H1 (cell line): ENCODE data around the gene SCAP. TPM values are rescaled to one million over a fixed set of nuclear protein-coding genes. Genes with fewer than 3 reads are reported as not detected.

Source experiments
- CTCF ChIA-PET: fragments of 300-600 bp; sonication (Branson Sonifier 250); formaldehyde crosslinking; loops from one replicate; lab custom pipeline; 2021; ENCODE audit not compliant: partially characterized antibody; lab: Charles Lee
- POLR2A ChIA-PET: fragments of 300-600 bp; sonication (Branson Sonifier 250); formaldehyde crosslinking; loops from one replicate; lab custom pipeline; 2021; ENCODE audit warnings: inconsistent platforms; ENCODE audit not compliant: partially characterized antibody; lab: Charles Lee
- DNase-seq, 2 experiments: peaks; one replicate each; pipeline versions ENCODE4 v3.0.0 to v3.0.0-alpha.2; 2010 to 2022; ENCODE audit warnings: low spot score in 2 of 2, low read depth in 1 of 2, mixed read lengths in 1 of 2
- FAIRE-seq: peaks from 2 replicates; lab custom pipeline; 2011; peaks lifted over from hg19 to GRCh38; lab: Jason Lieb, UNC
- H2AFZ ChIP-seq: 2 replicates; pipeline ENCODE4 v1.8.1; 2012; ENCODE audit warnings: low read length, inconsistent platforms
- H2AK5ac ChIP-seq: 2 replicates; pipeline ENCODE4 v1.6.1; 2013; ENCODE audit warnings: low read depth, low read length
- H2BK120ac ChIP-seq: replicated peaks from 2 replicates; pipeline ENCODE3; 2013; ENCODE audit warnings: low read depth, low read length, inconsistent platforms
- H2BK12ac ChIP-seq: 2 replicates; pipeline ENCODE4 v1.6.1; 2013; ENCODE audit warnings: low read depth, low read length
- H2BK15ac ChIP-seq: 2 replicates; pipeline ENCODE4 v1.6.1; 2013; ENCODE audit warnings: low read length
- H2BK20ac ChIP-seq: 2 replicates; pipeline ENCODE4 v1.6.1; 2013; ENCODE audit warnings: low read length
- H2BK5ac ChIP-seq: 2 replicates; pipeline ENCODE4 v1.6.1; 2013; ENCODE audit warnings: low read depth, low read length
- H3K14ac ChIP-seq: 2 replicates; pipeline ENCODE4 v1.6.1; 2013; ENCODE audit warnings: inconsistent platforms; ENCODE audit not compliant: insufficient read length
- H3K18ac ChIP-seq: 2 replicates; pipeline ENCODE4 v1.6.1; 2013; ENCODE audit warnings: low read length; ENCODE audit errors: extremely low read depth
- H3K23ac ChIP-seq: 2 replicates; pipeline ENCODE4 v1.6.1; 2013; ENCODE audit warnings: inconsistent platforms; ENCODE audit not compliant: insufficient read length
- H3K23me2 ChIP-seq: 2 replicates; pipeline ENCODE4 v1.6.1; 2013; ENCODE audit warnings: low read depth, low read length
- H3K27ac ChIP-seq: 2 replicates; pipeline ENCODE4 v1.6.1; 2011; ENCODE audit warnings: low read depth, low read length, inconsistent platforms
- H3K27me3 ChIP-seq, 4 experiments: replicated peaks in 1 of 4; 1 replicate in 1 of 4; 2 replicates in 3 of 4; pipeline versions ENCODE4 v1.6.1 to v1.8.1; 2011 to 2013; ENCODE audit warnings: low read length in 3 of 4, mild to moderate bottlenecking in 3 of 4, inconsistent platforms in 2 of 4, mixed read lengths in 2 of 4, moderate library complexity in 1 of 4; ENCODE audit not compliant: control insufficient read depth in 3 of 4, insufficient read depth in 3 of 4; ENCODE audit errors: extremely low read depth in 1 of 4
- H3K36me3 ChIP-seq, 4 experiments: 2 replicates each; pipeline versions ENCODE4 v1.6.1 to v1.8.1; 2011 to 2013; ENCODE audit warnings: mild to moderate bottlenecking in 4 of 4, low read length in 3 of 4, moderate library complexity in 2 of 4, control low read depth in 1 of 4, inconsistent platforms in 1 of 4; ENCODE audit not compliant: insufficient read depth in 4 of 4, control insufficient read depth in 2 of 4
- H3K4ac ChIP-seq: replicated peaks from 2 replicates; pipeline ENCODE3; 2013; ENCODE audit warnings: low read length, low read depth, mixed read lengths, inconsistent platforms; ENCODE audit not compliant: insufficient read length
- H3K4me1 ChIP-seq, 4 experiments: replicated peaks in 1 of 4; 1 replicate in 1 of 4; 2 replicates in 3 of 4; pipeline versions ENCODE4 v1.6.1 to v1.8.1; 2011 to 2013; ENCODE audit warnings: low read length in 3 of 4, inconsistent platforms in 2 of 4, mixed read lengths in 1 of 4; ENCODE audit not compliant: insufficient read depth in 4 of 4, control insufficient read depth in 3 of 4
- H3K4me2 ChIP-seq, 2 experiments: 2 replicates each; pipeline versions ENCODE4 v1.6.1 to v1.8.1; 2011 to 2013; ENCODE audit warnings: low read depth in 2 of 2, low read length in 2 of 2, control low read depth in 1 of 2, inconsistent platforms in 1 of 2, mild to moderate bottlenecking in 1 of 2; ENCODE audit not compliant: insufficient read depth in 1 of 2
- H3K4me3 ChIP-seq, 4 experiments: fragments of 200-600, 300-600 bp in 1 of 4; sonication (generic), shearing (Covaris generic), sonication (Bioruptor Twin) in 1 of 4; 2 replicates each; pipeline versions ENCODE4 v1.5.1 to v1.8.1; 2011 to 2016; ENCODE audit warnings: low read length in 4 of 4, low read depth in 3 of 4, control low read depth in 2 of 4, inconsistent platforms in 2 of 4, mild to moderate bottlenecking in 2 of 4, mixed read lengths in 1 of 4, moderate library complexity in 1 of 4; ENCODE audit not compliant: insufficient read depth in 2 of 4; ENCODE audit errors: extremely low read depth in 1 of 4
- H3K56ac ChIP-seq: replicated peaks from 2 replicates; pipeline ENCODE3; 2013; ENCODE audit warnings: low read depth, mild to moderate bottlenecking, mixed read lengths, low read length, inconsistent platforms; ENCODE audit not compliant: insufficient read length
- H3K79me1 ChIP-seq: 2 replicates; pipeline ENCODE4 v1.6.1; 2013; ENCODE audit warnings: low read depth, low read length, control low read depth
- H3K79me2 ChIP-seq, 2 experiments: 2 replicates each; pipeline versions ENCODE4 v1.6.1 to v1.8.1; 2012 to 2013; ENCODE audit warnings: low read length in 2 of 2, mild to moderate bottlenecking in 2 of 2, inconsistent platforms in 1 of 2; ENCODE audit not compliant: insufficient read depth in 2 of 2, control insufficient read depth in 1 of 2
- H3K9ac ChIP-seq, 4 experiments: replicated peaks in 1 of 4; 1 replicate in 1 of 4; 2 replicates in 3 of 4; pipeline versions ENCODE4 v1.6.1 to v1.8.1; 2011 to 2013; ENCODE audit warnings: low read depth in 3 of 4, low read length in 3 of 4, control low read depth in 2 of 4, mild to moderate bottlenecking in 2 of 4, moderate library complexity in 2 of 4, inconsistent platforms in 1 of 4; ENCODE audit errors: extremely low read depth in 1 of 4
- H3K9me3 ChIP-seq, 2 experiments: 2 replicates each; pipeline versions ENCODE4 v1.6.1 to v1.8.1; 2012 to 2013; ENCODE audit warnings: mild to moderate bottlenecking in 2 of 2, moderate library complexity in 2 of 2, control low read depth in 1 of 2, inconsistent platforms in 1 of 2, low read depth in 1 of 2, low read length in 1 of 2, mixed read lengths in 1 of 2; ENCODE audit not compliant: insufficient read depth in 2 of 2
- H4K20me1 ChIP-seq, 2 experiments: replicated peaks in 1 of 2; 2 replicates each; pipeline versions ENCODE3 to v1.8.1; 2011 to 2013; ENCODE audit warnings: inconsistent platforms in 2 of 2, low read length in 2 of 2, mild to moderate bottlenecking in 1 of 2; ENCODE audit not compliant: insufficient read depth in 2 of 2, control insufficient read depth in 1 of 2
- H4K5ac ChIP-seq: 2 replicates; pipeline ENCODE4 v1.6.1; 2013; ENCODE audit warnings: low read length, low read depth, mixed read lengths, inconsistent platforms; ENCODE audit not compliant: insufficient read length
- H4K8ac ChIP-seq: 2 replicates; pipeline ENCODE4 v1.8.0; 2013; ENCODE audit warnings: mild to moderate bottlenecking, moderate library complexity, low read length, inconsistent platforms; ENCODE audit not compliant: insufficient read depth; ENCODE audit errors: extremely low read depth
- H4K91ac ChIP-seq: replicated peaks from 2 replicates; pipeline ENCODE3; 2013; ENCODE audit warnings: low read length, mixed read lengths, inconsistent platforms; ENCODE audit not compliant: insufficient read length
- CEBPB ChIP-seq: IDR thresholded peaks from 2 replicates; pipeline ENCODE4 v1.6.1; 2012; ENCODE audit warnings: low read depth, low read length
- WGBS, 2 experiments: shearing (Covaris generic) in 1 of 2; methylation state at CpG; one replicate each; pipeline versions ENCODE4 v1.1.6 to v1.1.7; 2013 to 2015; ENCODE audit warnings: low lambda C conversion rate in 2 of 2, mixed read lengths in 2 of 2, inconsistent platforms in 1 of 2, low coverage in 1 of 2, missing lambda C conversion rate in 1 of 2; ENCODE audit not compliant: insufficient replicate concordance in 2 of 2, insufficient coverage in 1 of 2, insufficient read length in 1 of 2; ENCODE audit errors: extremely low coverage in 1 of 2, missing lambda C conversion rate in 1 of 2; 5-methylcytosine and 5-hydroxymethylcytosine counted together
- polyA plus RNA-seq, 7 experiments: library from polyadenylated mRNA; depleted of rRNA in 3 of 7; stranded (reverse) in 5 of 7; unstranded in 2 of 7; fragments of >200 nt in 5 of 7; fragments of 200-250 nt in 2 of 7; gene quantifications; 1 replicate in 5 of 7; 2 replicates in 1 of 7; 4 replicates in 1 of 7; pipeline versions ENCODE4 v1.2.1 to v1.2.3, GENCODE V29; 2011 to 2013; ENCODE audit warnings: missing spikeins in 2 of 7, mixed read lengths in 2 of 7
- total RNA-seq: library from RNA; stranded (reverse); fragmentation: NEBNext Ultra II Directional; extraction: Animal tissue kit (Norgen Biotek cat#: 25700); gene quantifications from 2 replicates; pipeline ENCODE4 v1.2.1, GENCODE V29; 2021
- TF ChIP-seq, protein P1 (sequence below): IDR thresholded peaks from 2 replicates; pipeline ENCODE4 v1.6.1; 2012; ENCODE audit warnings: low read length, inconsistent platforms

The SCAP gene
- total and polyA plus RNA-seq, 2 of the 8 experiments (the other 6 are each of a cell fraction or from before 2014, with no cell fraction given): 74.0 to 114 TPM

DNA sequence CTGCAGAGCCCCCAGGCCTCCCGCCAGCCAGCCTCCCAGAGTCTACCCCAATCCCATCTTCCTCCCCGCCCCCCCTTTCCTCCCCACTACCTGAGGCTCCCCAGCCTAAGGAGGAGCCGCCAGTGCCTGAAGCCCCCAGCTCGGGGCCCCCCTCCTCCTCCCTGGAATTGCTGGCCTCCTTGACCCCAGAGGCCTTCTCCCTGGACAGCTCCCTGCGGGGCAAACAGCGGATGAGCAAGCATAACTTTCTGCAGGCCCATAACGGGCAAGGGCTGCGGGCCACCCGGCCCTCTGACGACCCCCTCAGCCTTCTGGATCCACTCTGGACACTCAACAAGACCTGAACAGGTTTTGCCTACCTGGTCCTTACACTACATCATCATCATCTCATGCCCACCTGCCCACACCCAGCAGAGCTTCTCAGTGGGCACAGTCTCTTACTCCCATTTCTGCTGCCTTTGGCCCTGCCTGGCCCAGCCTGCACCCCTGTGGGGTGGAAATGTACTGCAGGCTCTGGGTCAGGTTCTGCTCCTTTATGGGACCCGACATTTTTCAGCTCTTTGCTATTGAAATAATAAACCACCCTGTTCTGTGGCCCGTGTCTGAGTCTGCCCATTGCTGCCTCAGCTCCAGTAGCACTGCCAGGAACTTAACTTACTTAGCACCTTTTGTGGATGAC is 62.8 kb downstream of the SCAP start:
- FAIRE-seq (no peak), DNase-seq (no peak)
- ChIA-PET POLR2A (interaction anchor here (0.9 to 1.3 kb wide), 4 partner anchors 9 to 171 kb away, joined by 3 to 4 read pairs (median 3); no protein-coding TSS in a partner anchor), CTCF (interaction anchor here (1.1 to 2.6 kb wide), 5 partner anchors 9 to 39 kb away, joined by 3 to 20 read pairs (median 4); no protein-coding TSS in a partner anchor)
- Histone ChIP-seq H3K9me3 (peaks cover 0 to 7% of the 10 kb centered on the region in 2 experiments; a peak in 1 of 4 replicates), H2AFZ (no peak overlapping the region), H3K4ac (no peak overlapping the region), H3K18ac (no peak overlapping the region), H2BK20ac (no peak overlapping the region), H4K8ac (no peak overlapping the region), H2BK15ac (no peak overlapping the region), H4K91ac (no peak overlapping the region), H3K4me3 (no peak overlapping the region), H3K4me2 (no peak overlapping the region), H3K9ac (no peak overlapping the region), H4K5ac (no peak overlapping the region), H3K36me3 (peaks cover 21 to 71% (median 39%) of the 10 kb centered on the region in 4 experiments), H3K4me1 (no peaks in the 10 kb centered on the region; a peak in 1 of 7 replicates), H3K56ac (no peak overlapping the region), H3K79me1 (no peaks in the 10 kb centered on the region), H3K14ac (no peak overlapping the region), H2BK12ac (no peak overlapping the region), H2BK5ac (no peak overlapping the region; the same call in 1 of the 2 replicates), H3K27me3 (no peaks in the 10 kb centered on the region), H3K27ac (no peak overlapping the region), H3K23me2 (no peaks in the 10 kb centered on the region), H4K20me1 (peaks cover 0 to 27% of the 10 kb centered on the region in 2 experiments), H3K79me2 (no peaks in the 10 kb centered on the region), H2BK120ac (no peak overlapping the region), H2AK5ac (no peak overlapping the region), H3K23ac (no peak overlapping the region)
- TF ChIP-seq, protein P1, sequence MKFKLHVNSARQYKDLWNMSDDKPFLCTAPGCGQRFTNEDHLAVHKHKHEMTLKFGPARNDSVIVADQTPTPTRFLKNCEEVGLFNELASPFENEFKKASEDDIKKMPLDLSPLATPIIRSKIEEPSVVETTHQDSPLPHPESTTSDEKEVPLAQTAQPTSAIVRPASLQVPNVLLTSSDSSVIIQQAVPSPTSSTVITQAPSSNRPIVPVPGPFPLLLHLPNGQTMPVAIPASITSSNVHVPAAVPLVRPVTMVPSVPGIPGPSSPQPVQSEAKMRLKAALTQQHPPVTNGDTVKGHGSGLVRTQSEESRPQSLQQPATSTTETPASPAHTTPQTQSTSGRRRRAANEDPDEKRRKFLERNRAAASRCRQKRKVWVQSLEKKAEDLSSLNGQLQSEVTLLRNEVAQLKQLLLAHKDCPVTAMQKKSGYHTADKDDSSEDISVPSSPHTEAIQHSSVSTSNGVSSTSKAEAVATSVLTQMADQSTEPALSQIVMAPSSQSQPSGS: 0 out of 2 replicates have a peak, but pooled peaks have one; percentile 45
- TF ChIP-seq CEBPB: no peak
- 90% methylated on average over 8 of the region's 12 CpGs; no CpG with 5 or more reads in 1 of the 2 experiments for WGBS, 2 experiments
